ENCODE data around the gene PIK3R5.
"Not testable (repeated sequence)": the region's sequence is repeated elsewhere in the genome, so short reads cannot be mapped to it uniquely, and the experiment has no call there.

PIK3R5 gene

DNA sequence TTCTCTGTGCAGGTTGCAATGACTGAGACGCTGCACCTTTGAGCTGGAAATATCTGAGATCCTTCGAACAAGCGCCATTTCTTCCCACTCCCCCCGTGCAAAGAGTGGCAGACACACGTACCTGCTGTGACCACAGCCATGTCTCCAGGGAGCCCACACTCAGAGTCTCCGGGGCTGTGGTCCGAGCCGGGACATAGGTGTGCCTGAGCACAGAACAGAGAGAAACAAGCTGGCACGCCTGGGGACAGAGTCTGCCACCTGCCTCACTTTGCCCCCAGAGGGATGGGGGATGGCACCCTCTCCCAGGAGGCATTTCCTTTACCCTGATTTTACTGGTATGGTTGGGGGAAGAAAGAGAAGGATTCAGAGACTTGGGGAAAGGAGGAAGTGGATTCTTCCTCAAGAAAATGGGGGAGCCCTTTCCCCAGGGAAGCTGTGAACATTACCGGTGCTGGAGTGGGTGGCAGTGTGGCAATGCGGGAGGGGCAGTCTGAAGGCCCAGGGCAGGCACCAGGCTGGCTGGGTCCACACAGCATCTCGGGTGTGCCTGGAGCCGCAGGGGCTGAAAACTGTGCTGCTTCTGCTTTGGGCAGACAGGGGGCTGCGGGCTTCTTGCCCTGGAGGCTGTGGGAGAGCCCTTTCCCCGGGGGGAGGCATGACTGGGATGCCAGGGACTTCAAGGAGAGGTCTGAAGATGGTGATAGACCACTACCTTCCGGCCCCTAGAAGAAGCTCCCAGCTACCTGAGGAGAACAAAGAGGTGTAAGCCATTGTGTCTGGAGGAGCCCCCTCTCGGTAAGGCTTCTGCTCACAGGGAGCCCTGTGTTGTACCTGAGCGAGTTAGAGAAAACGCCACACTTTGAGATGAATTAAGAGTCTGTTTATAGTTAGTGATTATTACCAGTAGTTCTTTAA is 91.4 kb downstream of the PIK3R5 start:
- DNase-seq, result no peak

- DNase-seq, result no peak
Measured at GRCh38 chr17:8872705-8873435, 92.6 kb downstream of the PIK3R5 start.

DNA sequence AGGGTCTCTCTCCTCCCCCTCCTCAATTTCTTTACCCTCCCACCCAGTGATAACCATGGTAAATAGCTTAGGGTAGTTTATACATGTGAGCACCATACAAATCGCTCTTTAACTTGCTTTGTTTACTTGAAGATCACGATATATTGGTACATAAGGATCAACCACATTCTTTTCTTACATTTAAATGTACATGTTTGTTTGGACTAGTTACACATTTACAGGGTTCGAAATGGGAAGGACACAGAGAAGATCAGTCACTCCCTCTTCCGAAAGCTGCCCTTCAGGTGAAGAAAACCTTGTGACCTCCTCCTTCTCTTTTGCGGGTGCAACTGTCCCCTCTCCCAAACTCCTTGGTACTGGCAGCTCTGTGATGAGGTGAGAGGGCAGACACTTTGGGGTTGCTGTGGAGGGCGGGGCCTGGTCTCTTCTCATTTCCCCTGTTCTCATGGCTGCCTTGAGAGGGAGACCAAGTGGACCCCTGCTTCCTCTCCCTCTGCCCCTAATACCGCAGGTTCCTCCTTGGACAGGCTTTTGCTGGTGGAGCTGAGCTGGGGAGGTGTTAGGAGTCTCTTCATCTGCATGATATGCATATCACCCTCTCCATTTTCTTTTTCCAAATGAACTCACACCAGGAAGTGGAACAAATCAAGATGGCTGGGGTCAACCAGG is 93.3 kb downstream of the PIK3R5 start:
- no peak for DNase-seq

- DNase-seq, result no peak
Measured at GRCh38 chr17:8871081-8871581, 94.4 kb downstream of the PIK3R5 start.

- no peak for DNase-seq
Measured at GRCh38 chr17:8870406-8871040, 95.0 kb downstream of the PIK3R5 start.

GRCh38 chr17:8869114-8869815 is 96.2 kb downstream of the PIK3R5 start:
- no peak for DNase-seq

GRCh38 chr17:8868529-8868951 is 97.0 kb downstream of the PIK3R5 start:
- DNase-seq, result peak in 1 of 5 donors; percentile 51

- DNase-seq, result no peak
Measured at GRCh38 chr17:8868092-8868491, 97.4 kb downstream of the PIK3R5 start.

GRCh38 chr17:8867361-8867981 is 98.0 kb downstream of the PIK3R5 start, which contains the start of gene PIK3R6:
PIK3R6 (minus strand) TSS chr17:8867674; CDS start chr17:8849794, 17,880 bp downstream.
- peak in 1 of 5 donors; percentile 13 for DNase-seq

DNA sequence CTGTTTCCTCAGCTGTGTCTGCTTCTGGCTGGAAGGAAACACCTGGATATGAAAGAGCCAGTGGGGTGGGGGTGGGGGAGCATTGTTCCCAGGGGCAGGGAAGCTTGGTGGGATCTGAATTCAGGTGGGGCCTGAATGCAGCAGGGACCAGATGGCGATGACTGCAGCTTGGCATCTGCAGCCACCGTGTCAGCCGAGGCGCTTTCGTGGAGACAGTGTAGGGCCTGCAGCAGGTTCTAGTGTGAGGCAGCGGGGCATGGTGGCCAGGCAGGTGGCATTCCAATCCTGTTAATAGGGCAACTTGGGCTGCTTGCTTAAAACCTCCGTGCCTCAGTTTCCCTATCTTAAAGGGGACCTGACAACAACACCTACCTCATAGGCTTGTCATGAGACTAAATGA is 99.7 kb downstream of the PIK3R5 start:
- DNase-seq, result no peak

DNA sequence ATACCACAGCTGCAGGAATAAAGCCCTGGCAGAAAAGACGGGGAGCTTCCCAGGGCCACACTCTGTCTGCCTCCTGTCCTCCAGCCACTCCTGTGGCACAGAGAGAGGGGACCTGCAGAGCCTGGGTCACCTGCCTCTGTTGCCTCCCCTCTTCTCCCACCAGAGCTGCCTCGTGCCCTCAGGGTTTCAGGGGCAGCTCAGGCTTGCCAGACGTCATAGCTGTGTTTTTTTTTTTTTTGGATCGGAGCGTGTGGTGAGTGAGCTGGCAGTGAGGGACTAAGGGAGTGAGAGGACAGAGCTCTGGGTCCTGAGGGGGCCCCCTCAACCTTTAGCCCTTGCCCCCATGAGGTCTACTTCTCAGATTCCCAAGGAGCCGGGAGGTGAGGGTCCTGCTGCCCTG is 100.1 kb downstream of the PIK3R5 start:
- DNase-seq, result no peak

DNA sequence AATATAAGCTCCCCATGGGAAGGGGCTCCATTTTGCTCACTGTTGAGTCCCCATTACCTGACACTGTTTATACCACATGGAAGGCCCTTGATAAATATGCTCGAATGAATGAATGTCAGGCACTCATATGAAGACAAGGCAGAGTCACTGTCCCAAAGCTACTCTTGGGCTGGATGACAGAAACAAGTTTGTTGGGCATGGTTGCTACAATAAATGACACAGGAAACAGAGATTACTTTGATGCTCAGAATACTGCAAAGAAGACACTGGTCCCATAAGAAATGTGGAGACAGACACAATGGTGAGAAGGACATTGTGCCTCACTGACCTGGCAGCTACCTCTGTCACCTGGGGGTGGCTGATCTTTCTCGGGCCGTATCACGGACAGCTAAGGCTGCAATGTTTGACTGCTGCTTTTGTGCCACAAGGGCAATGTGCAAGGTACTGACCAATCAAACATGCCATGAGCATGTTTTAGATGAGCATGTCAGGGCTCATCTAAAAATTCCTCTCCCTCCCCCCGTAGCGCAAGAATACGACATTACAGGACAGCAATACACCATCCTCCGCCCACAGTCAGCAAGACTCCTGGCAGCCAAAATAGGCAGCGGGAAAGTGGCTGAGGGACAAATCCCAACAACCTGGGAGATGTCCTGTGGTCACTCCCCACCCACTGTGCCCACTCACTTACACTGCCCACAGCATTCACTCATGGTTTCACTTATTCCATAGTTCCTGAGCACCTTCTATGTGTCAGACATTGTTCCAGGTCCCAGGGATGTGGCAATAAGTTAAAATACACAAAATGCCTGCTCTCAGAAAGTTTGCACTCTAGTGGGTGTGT is 103.1 kb downstream of the PIK3R5 start:
- DNase-seq, result no peak

DNA sequence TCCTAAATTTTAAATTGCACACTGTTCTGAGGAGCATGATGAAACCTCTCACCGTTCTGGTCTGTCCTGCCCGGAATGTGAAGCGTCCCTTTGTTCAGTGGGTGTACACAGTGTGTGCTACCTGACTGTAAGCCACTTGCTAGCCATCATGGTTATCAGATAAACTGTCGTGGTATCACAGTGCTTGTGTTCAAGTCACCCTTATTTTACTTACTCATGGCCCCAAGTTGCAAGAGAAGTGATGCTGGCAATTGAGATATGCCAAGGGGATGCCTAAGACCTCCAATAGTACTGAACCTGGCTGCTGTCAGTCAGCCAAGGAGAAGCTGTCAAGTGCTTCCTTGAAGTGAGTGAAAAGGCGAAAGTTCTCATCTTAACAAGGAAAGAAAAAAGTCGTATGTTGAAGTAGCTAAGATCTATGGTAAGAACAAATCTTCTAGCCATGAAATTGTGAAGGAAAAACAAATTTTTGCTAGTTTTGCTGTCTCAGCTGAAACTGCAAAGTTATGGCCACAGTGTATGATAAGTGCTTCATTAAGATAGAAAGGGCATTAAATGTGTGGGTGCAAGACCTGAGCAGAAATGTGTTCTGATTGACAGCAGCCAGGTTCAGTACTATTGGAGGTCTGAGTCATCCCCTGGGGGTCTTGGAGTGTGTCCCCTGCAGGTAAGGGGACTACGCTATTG is 103.9 kb downstream of the PIK3R5 start:
- no peak for DNase-seq

- DNase-seq, result no peak
Measured at GRCh38 chr17:8859804-8860430, 105.6 kb downstream of the PIK3R5 start.

- DNase-seq, result peak in 1 of 5 donors; percentile 36
Measured at GRCh38 chr17:8859027-8859803, 106.3 kb downstream of the PIK3R5 start.

GRCh38 chr17:8857919-8858318 is 107.6 kb downstream of the PIK3R5 start:
- peak in 1 of 5 donors; percentile 75 for DNase-seq

DNA sequence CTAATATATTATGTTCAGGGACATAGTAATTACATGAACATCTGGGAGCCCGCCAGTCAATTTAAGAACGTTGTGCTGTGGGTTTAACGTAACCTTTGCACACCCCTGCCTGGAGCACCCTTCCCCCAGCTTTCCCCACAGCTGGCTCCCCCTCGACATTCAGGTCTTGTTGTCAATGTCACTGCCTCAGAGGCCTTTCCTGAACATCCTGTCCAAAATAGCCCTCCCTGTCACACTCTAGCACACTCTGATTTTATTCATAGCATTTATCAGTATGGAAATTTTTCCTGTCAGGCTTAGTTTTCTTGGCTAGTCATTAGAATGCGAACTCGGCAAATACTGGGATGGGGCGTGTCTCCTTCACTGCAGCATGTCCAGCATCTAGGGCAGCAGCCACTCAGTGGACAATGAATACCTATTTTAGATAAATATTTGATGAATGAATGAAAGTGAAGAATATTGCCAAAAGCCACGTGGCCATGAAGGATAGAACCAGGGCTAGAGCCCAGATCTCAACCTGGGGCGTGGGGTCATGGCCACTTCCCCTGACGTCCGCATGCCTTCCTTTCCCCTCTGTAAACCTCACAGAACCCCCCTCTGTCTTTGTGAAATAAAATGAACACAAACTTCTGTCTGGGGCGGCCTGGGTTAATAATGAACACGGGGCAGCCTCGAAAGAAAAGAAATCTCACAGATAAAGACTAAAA is 108.5 kb downstream of the PIK3R5 start:
- DNase-seq, result no peak

DNA sequence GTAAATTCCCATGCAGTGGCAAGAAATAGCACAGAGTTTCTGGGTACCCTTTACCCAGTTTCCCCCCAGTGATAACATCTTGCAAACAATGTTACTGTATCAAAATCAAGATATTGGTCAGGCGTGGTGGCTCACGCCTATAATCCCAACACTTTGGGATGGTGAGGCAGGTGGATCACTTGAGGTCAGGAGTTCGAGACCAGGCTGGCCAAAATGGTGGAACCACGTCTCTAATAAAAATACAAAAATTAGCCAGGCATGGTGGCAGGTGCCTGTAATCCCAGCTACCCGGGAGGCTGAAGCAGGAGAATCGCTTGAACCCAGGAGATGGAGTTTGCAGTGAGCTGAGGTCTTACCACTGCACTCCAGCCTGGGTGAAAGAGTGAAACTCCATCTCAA is 109.3 kb downstream of the PIK3R5 start:
- DNase-seq, result not testable (repeated sequence)
